B cell (primary cell): ENCODE measurements around the gene TSPAN32. TPM values are rescaled to one million over a fixed set of nuclear protein-coding genes. Genes with fewer than 3 reads are reported as not detected.

Source experiments
- ATAC-seq: fragments of 200-7000 bp; cut with Tn5 transposase; one replicate; pipeline ENCODE4 v1.10.0; 2021; ENCODE audit warnings: low read depth, mild to moderate bottlenecking, moderate number of reproducible peaks, moderate library complexity
- CTCF ChIA-PET: fragments of 350-600 bp; sonication (Branson Sonifier 250); formaldehyde crosslinking; loops from one replicate; lab custom pipeline; 2021; ENCODE audit warnings: antibody characterized with exemption, inconsistent platforms; lab: Charles Lee
- POLR2A ChIA-PET: fragments of 350-600 bp; sonication (Branson Sonifier 250); formaldehyde crosslinking; loops from one replicate; lab custom pipeline; 2021; ENCODE audit warnings: antibody characterized with exemption; lab: Charles Lee
- DNase-seq: peaks from one replicate; pipeline ENCODE4 v3.0.0; 2013
- H2AFZ ChIP-seq: 2 replicates; pipeline ENCODE4 v1.6.1; 2012; ENCODE audit warnings: mild to moderate bottlenecking, low read depth, low read length; ENCODE audit not compliant: insufficient read depth, poor library complexity, severe bottlenecking
- H3K27ac ChIP-seq, 2 donors: 1 replicate in 1 of 2; 2 replicates in 1 of 2; pipeline ENCODE4 v1.5.1; 2012 to 2013; ENCODE audit warnings: low read length in 2 of 2, mild to moderate bottlenecking in 2 of 2, moderate library complexity in 1 of 2
- H3K27me3 ChIP-seq, 4 experiments: fragments of 200-600 bp in 1 of 4; sonication (generic) in 1 of 4; replicated peaks in 1 of 4; 1 replicate in 2 of 4; 2 replicates in 2 of 4; pipeline versions ENCODE4 v1.6.1 to v1.7.0; 2013 to 2016; ENCODE audit warnings: low read length in 3 of 4, mild to moderate bottlenecking in 2 of 4, mixed read lengths in 1 of 4, moderate library complexity in 1 of 4; ENCODE audit not compliant: insufficient read depth in 4 of 4, control insufficient read depth in 3 of 4; ENCODE audit errors: control extremely low read depth in 1 of 4
- H3K36me3 ChIP-seq, 2 experiments: replicated peaks in 1 of 2; 1 replicate in 1 of 2; 2 replicates in 1 of 2; pipeline versions ENCODE4 v1.6.1 to v1.7.1; 2013; ENCODE audit warnings: low read length in 1 of 2; ENCODE audit not compliant: insufficient read depth in 2 of 2, control insufficient read depth in 1 of 2; ENCODE audit errors: control extremely low read depth in 1 of 2, extremely low read depth in 1 of 2
- H3K4me1 ChIP-seq, 2 donors: fragments of 200-600 bp in 1 of 2; sonication (generic) in 1 of 2; 1 replicate in 1 of 2; 2 replicates in 1 of 2; pipeline versions ENCODE4 v1.5.1 to v1.6.1; 2013 to 2017; ENCODE audit warnings: low read length in 2 of 2; ENCODE audit not compliant: control insufficient read depth in 2 of 2, insufficient read depth in 2 of 2
- H3K4me2 ChIP-seq: replicated peaks from 2 replicates; pipeline ENCODE3; 2012; ENCODE audit warnings: mild to moderate bottlenecking, low read depth, low read length; ENCODE audit not compliant: poor library complexity, severe bottlenecking
- H3K4me3 ChIP-seq, 5 experiments: fragments of 200-600 bp in 1 of 5; sonication (generic) in 1 of 5; 1 replicate in 3 of 5; 2 replicates in 2 of 5; pipeline versions ENCODE4 v1.5.1 to v1.7.0; 2011 to 2016; ENCODE audit warnings: low read length in 4 of 5, mild to moderate bottlenecking in 4 of 5, low read depth in 2 of 5, control low read depth in 1 of 5, moderate library complexity in 1 of 5; ENCODE audit not compliant: insufficient read depth in 1 of 5; ENCODE audit errors: control extremely low read depth in 1 of 5, extremely low read depth in 1 of 5
- H3K79me2 ChIP-seq: fragments of 200-600 bp; sonication (generic); one replicate; pipeline ENCODE4 v1.6.0; 2016; ENCODE audit warnings: low read length; ENCODE audit not compliant: control insufficient read depth, insufficient read depth
- H3K9ac ChIP-seq: fragments of 200-600 bp; sonication (generic); 2 replicates; pipeline ENCODE4 v1.6.1; 2017; ENCODE audit warnings: mild to moderate bottlenecking, low read length, moderate library complexity
- H3K9me3 ChIP-seq, 3 donors: one replicate each; pipeline versions ENCODE4 v1.6.1 to v1.7.1; 2013; ENCODE audit warnings: low read length in 2 of 3; ENCODE audit not compliant: control insufficient read depth in 2 of 3, insufficient read depth in 1 of 3; ENCODE audit errors: control extremely low read depth in 1 of 3
- H4K20me1 ChIP-seq: 2 replicates; pipeline ENCODE4 v1.6.0; 2012; ENCODE audit warnings: mild to moderate bottlenecking, low read length; ENCODE audit not compliant: insufficient read depth, control insufficient read depth, poor library complexity, severe bottlenecking
- H3K27ac Mint-ChIP-seq: one replicate; pipeline ENCODE4 v1.8.0; 2021; ENCODE audit warnings: mixed read lengths
- H3K27me3 Mint-ChIP-seq: one replicate; pipeline ENCODE4 v1.8.0; 2021; ENCODE audit warnings: mixed read lengths
- H3K4me1 Mint-ChIP-seq: one replicate; pipeline ENCODE4 v1.8.0; 2021; ENCODE audit warnings: mixed read lengths
- H3K4me3 Mint-ChIP-seq: one replicate; pipeline ENCODE4 v1.8.0; 2021; ENCODE audit warnings: mixed read lengths
- H3K9me3 Mint-ChIP-seq: one replicate; pipeline ENCODE4 v1.8.0; 2022; ENCODE audit warnings: mixed read lengths; ENCODE audit not compliant: insufficient read depth
- EZH2 ChIP-seq: IDR thresholded peaks from 2 replicates; pipeline ENCODE4 v1.6.1; 2012; ENCODE audit warnings: borderline replicate concordance, low read depth, mild to moderate bottlenecking, moderate library complexity, low read length; ENCODE audit not compliant: insufficient read depth, poor library complexity, severe bottlenecking
- WGBS: methylation state at CpG from one replicate; pipeline ENCODE4 v1.1.5; 2013; ENCODE audit warnings: missing lambda C conversion rate; ENCODE audit not compliant: insufficient coverage; 5-methylcytosine and 5-hydroxymethylcytosine counted together
- intact Hi-C: fragments of 100-400 bp; cut with micrococcal nuclease; formaldehyde crosslinking; loops from one replicate; pipeline ENCODE4 v1.10.0; 2022
- polyA plus RNA-seq: library from polyadenylated mRNA; depleted of rRNA; stranded (reverse); fragments of >200 nt; gene quantifications from 2 replicates; pipeline ENCODE4 v1.2.3, GENCODE V29; 2012
- total RNA-seq, 2 donors: library from RNA; stranded (reverse); fragments of 120-200 nt in 1 of 2; gene quantifications; 1 replicate in 1 of 2; 2 replicates in 1 of 2; pipeline versions ENCODE4 v1.2.3 to v1.2.4, GENCODE V29; 2013 to 2022
- TF ChIP-seq, protein P1 (sequence below): fragments of 200-600 bp; IDR thresholded peaks from one replicate; pipeline ENCODE4 v1.8.0; 2022; ENCODE audit warnings: antibody characterized with exemption, mild to moderate bottlenecking

The TSPAN32 gene
- total and polyA plus RNA-seq, 2 donors (not counting 1 experiment from before 2014, with no cell fraction given) = 22.2 to 75.9 TPM

- no peaks in the 10 kb centered on the region for H4K20me1 ChIP-seq
- H3K27me3 ChIP-seq = no peaks in the 10 kb centered on the region
- intact Hi-C loops = no loop called here
- ChIA-PET CTCF (interaction anchor here (3.3 to 15.0 kb wide), 5 partner anchors 78 to 224 kb away, joined by 14 to 583 read pairs (median 59); partner anchors contain the start of gene TSSC4), POLR2A (no interaction called here)
- no peak overlapping the region for H3K4me2 ChIP-seq
- H3K9ac ChIP-seq = no peak overlapping the region
- Mint-ChIP-seq H3K9me3 (no peaks in the 10 kb centered on the region), H3K4me1 (peaks cover 30% of the 10 kb centered on the region), H3K27ac (no peak overlapping the region), H3K4me3 (no peak overlapping the region), H3K27me3 (no peaks in the 10 kb centered on the region)
- no peak overlapping the region for H2AFZ ChIP-seq
- no peaks in the 10 kb centered on the region for H3K36me3 ChIP-seq
- WGBS = 95% methylated on average over 19 of the region's 23 CpGs
- H3K27ac ChIP-seq = no peak overlapping the region
- no peaks in the 10 kb centered on the region for H3K9me3 ChIP-seq
- no peak for TF ChIP-seq EZH2
- TF ChIP-seq, protein P1, sequence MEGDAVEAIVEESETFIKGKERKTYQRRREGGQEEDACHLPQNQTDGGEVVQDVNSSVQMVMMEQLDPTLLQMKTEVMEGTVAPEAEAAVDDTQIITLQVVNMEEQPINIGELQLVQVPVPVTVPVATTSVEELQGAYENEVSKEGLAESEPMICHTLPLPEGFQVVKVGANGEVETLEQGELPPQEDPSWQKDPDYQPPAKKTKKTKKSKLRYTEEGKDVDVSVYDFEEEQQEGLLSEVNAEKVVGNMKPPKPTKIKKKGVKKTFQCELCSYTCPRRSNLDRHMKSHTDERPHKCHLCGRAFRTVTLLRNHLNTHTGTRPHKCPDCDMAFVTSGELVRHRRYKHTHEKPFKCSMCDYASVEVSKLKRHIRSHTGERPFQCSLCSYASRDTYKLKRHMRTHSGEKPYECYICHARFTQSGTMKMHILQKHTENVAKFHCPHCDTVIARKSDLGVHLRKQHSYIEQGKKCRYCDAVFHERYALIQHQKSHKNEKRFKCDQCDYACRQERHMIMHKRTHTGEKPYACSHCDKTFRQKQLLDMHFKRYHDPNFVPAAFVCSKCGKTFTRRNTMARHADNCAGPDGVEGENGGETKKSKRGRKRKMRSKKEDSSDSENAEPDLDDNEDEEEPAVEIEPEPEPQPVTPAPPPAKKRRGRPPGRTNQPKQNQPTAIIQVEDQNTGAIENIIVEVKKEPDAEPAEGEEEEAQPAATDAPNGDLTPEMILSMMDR = no peak
- no peak for DNase-seq
- H3K4me1 ChIP-seq = peaks cover 36 to 38% of the 10 kb centered on the region in 2 donors
- ATAC-seq = no peak
- no peak overlapping the region for H3K4me3 ChIP-seq
- H3K79me2 ChIP-seq = peaks cover 26% of the 10 kb centered on the region
Observed at GRCh38 chr11:2307501-2308331, 5.9 kb downstream of the TSPAN32 start.

DNA sequence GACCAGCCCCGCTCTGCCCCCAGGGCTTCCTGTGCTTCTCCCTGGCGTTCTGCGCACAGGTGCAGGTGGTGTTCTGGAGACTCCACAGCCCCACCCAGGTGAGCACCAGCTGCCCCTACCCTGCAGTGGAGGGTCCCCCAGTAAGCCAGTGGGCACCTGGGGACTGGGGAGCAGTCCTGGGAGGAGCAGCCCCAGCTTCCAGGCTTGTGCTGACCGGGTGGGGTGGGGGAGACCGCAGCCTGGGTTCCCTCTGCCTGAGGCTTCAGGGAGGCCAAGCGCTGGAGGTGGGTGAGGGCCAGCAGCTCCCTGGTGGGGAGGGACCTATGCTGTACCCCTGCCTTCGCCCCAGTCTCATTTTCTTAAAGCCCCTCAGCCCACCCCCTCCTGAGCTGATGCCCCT, 6.9 kb downstream of the TSPAN32 start:
- Mint-ChIP-seq H3K27me3 (no peaks in the 10 kb centered on the region), H3K27ac (no peak overlapping the region), H3K4me3 (no peak overlapping the region), H3K4me1 (peaks cover 22% of the 10 kb centered on the region), H3K9me3 (no peaks in the 10 kb centered on the region)
- WGBS = 89% methylated on average over 4 of the region's 7 CpGs
- Histone ChIP-seq H3K36me3 (no peaks in the 10 kb centered on the region), H3K4me2 (no peak overlapping the region), H3K27me3 (no peaks in the 10 kb centered on the region), H3K27ac (no peak overlapping the region), H3K9ac (no peak overlapping the region), H3K9me3 (no peaks in the 10 kb centered on the region), H4K20me1 (no peaks in the 10 kb centered on the region), H3K4me1 (peaks cover 26 to 28% of the 10 kb centered on the region in 2 donors), H3K4me3 (no peak overlapping the region), H2AFZ (no peak overlapping the region), H3K79me2 (peaks cover 19% of the 10 kb centered on the region)
- ATAC-seq (no peak), DNase-seq (no peak)
- POLR2A ChIA-PET = no interaction called here
- TF ChIP-seq, protein P1 = no peak
- TF ChIP-seq EZH2 = no peak
- CTCF ChIA-PET = interaction anchor here (15.0 kb wide), 1 partner anchor 110 kb away, joined by 583 read pairs; no protein-coding TSS in a partner anchor
- intact Hi-C loops = no loop called here
